Activated naive CD8-positive, alpha-beta T cell treated with anti-CD3 and anti-CD28 coated beads, Interleukin-2, amount 50 U/mL, for 24 hours (primary cell): ENCODE data around the gene IMP3.
A peak's percentile ranks its signal among the peaks of the same experiment; 100 is the strongest.

Experiments used
- ATAC-seq: fragments of 150-1000 bp; cut with Tn5 transposase; one replicate; pipeline ENCODE4 v1.10.0; 2021
- DNase-seq: peaks from one replicate; pipeline ENCODE4 v3.0.0; 2021
- H3K27ac Mint-ChIP-seq: one replicate; pipeline ENCODE4 v1.8.0; 2021; ENCODE audit warnings: mild to moderate bottlenecking, mixed read lengths
- H3K27me3 Mint-ChIP-seq: one replicate; pipeline ENCODE4 v1.8.0; 2021; ENCODE audit warnings: mixed read lengths
- H3K36me3 Mint-ChIP-seq: one replicate; pipeline ENCODE4 v1.8.0; 2021; ENCODE audit warnings: low read depth, mixed read lengths
- H3K4me1 Mint-ChIP-seq: one replicate; pipeline ENCODE4 v1.8.0; 2021; ENCODE audit warnings: mixed read lengths
- H3K4me3 Mint-ChIP-seq: one replicate; pipeline ENCODE4 v1.8.0; 2021; ENCODE audit warnings: mild to moderate bottlenecking, moderate library complexity, mixed read lengths
- H3K9me3 Mint-ChIP-seq: one replicate; pipeline ENCODE4 v1.8.0; 2021; ENCODE audit warnings: mixed read lengths

Gene IMP3

DNA sequence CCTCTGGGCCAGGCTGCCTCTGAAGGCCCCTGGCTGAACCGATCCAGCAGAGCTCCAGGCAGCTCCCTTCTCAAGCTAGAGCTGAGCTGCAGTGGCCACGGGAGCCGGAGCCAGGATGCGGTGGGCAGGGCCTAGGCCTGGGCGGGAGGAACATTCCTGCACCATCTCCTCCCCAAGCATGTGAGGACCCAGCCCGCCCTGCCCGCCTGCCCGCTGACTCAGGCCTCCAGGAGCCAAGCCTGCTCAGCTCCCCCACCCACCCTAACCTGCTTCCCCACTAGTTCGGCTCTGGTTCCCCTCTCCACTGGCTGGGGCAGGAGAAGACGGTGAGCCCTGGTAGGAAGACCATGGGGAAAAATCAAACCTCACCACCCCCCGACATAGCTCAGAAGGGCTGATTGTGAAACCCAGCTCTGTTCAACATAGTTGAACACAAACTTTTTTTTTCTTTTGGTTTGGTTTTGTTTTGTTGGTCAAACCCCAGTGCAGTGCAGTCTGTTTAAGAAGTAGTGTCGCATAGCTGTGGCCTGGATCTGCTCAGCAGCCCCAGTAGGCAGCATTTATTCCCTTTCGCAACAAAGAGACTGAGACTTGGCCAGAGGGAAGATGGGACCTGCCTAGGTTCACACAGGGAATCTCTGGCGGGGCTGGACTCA, 21.2 kb upstream of the IMP3 start:
- no peak overlapping the region for H3K27ac Mint-ChIP-seq

GRCh38 chr15:75659928-75660645, 20.1 kb upstream of the IMP3 start:
- H3K36me3 Mint-ChIP-seq = no peaks in the 10 kb centered on the region
- H3K4me3 Mint-ChIP-seq = no peak overlapping the region
- no peak overlapping the region for H3K27ac Mint-ChIP-seq
- DNase-seq (no peak), ATAC-seq (no peak)
- H3K9me3 Mint-ChIP-seq = no peaks in the 10 kb centered on the region
- H3K27me3 Mint-ChIP-seq = no peaks in the 10 kb centered on the region
- no peaks in the 10 kb centered on the region for H3K4me1 Mint-ChIP-seq

More for the DNA sequence above, 21.2 kb upstream of the IMP3 start:
- ATAC-seq (peak; percentile 9), DNase-seq (no peak)
- Mint-ChIP-seq H3K4me3 (no peak overlapping the region), H3K36me3 (no peaks in the 10 kb centered on the region), H3K9me3 (no peaks in the 10 kb centered on the region), H3K4me1 (peaks cover 1% of the 10 kb centered on the region), H3K27me3 (no peaks in the 10 kb centered on the region)

- H3K27me3 Mint-ChIP-seq = no peaks in the 10 kb centered on the region
- H3K27ac Mint-ChIP-seq = no peak overlapping the region
- H3K4me1 Mint-ChIP-seq = no peaks in the 10 kb centered on the region
- ATAC-seq (no peak), DNase-seq (no peak)
- H3K36me3 Mint-ChIP-seq = no peaks in the 10 kb centered on the region
- H3K4me3 Mint-ChIP-seq = no peak overlapping the region
- no peaks in the 10 kb centered on the region for H3K9me3 Mint-ChIP-seq
Measured at GRCh38 chr15:75659141-75659771, 19.2 kb upstream of the IMP3 start.

DNA sequence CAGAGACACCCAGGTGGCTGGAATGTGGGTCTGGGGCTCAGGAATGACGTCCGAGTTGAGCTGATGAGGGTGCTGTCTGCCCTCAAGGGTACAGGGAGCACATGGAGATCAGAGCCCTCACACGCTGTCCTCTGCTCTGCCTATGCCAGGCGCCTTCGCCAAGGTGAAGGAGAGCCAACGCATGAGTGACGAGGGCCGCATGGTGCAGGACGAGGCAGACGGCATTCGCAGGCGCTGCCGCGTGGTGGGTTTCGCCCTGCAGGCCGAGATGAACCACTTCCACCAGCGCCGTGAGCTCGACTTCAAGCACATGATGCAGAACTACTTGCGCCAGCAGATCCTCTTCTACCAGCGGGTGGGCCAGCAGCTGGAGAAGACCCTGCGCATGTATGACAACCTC, 16.8 kb upstream of the IMP3 start:
- Mint-ChIP-seq H3K36me3 (no peaks in the 10 kb centered on the region), H3K9me3 (no peaks in the 10 kb centered on the region), H3K27me3 (no peaks in the 10 kb centered on the region), H3K4me1 (peaks cover 3% of the 10 kb centered on the region), H3K4me3 (no peak overlapping the region), H3K27ac (no peak overlapping the region)
- ATAC-seq (no peak), DNase-seq (no peak)

GRCh38 chr15:75656331-75656730, 16.3 kb upstream of the IMP3 start:
- Mint-ChIP-seq H3K9me3 (no peaks in the 10 kb centered on the region), H3K36me3 (no peaks in the 10 kb centered on the region), H3K27me3 (no peaks in the 10 kb centered on the region), H3K4me3 (no peak overlapping the region), H3K27ac (no peak overlapping the region), H3K4me1 (peaks cover 8% of the 10 kb centered on the region)
- no peak for ATAC-seq
- DNase-seq = no peak

DNA sequence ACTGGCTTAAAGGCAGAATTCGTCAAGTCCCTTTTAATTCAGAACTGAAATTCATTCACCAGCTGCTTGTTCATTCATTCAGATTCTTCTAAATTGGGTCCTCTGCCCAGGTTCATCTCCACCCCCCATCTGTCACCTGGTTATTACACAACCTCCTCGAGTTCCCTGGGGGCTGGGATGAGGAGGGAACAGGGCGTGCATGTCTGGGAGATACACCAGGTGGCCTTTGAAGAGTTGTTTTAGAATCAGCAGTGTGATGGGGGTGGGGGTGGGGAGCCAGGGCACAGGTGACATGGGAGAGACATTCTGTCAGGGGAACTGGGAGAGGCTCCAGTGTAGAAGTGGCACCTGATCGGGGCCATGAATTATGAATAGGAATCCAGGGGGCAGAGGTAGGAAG, 15.9 kb upstream of the IMP3 start:
- Mint-ChIP-seq H3K27me3 (no peaks in the 10 kb centered on the region), H3K9me3 (no peaks in the 10 kb centered on the region), H3K27ac (no peak overlapping the region), H3K4me1 (peaks cover 12% of the 10 kb centered on the region), H3K4me3 (no peak overlapping the region), H3K36me3 (no peaks in the 10 kb centered on the region)
- ATAC-seq = no peak
- DNase-seq = no peak

DNA sequence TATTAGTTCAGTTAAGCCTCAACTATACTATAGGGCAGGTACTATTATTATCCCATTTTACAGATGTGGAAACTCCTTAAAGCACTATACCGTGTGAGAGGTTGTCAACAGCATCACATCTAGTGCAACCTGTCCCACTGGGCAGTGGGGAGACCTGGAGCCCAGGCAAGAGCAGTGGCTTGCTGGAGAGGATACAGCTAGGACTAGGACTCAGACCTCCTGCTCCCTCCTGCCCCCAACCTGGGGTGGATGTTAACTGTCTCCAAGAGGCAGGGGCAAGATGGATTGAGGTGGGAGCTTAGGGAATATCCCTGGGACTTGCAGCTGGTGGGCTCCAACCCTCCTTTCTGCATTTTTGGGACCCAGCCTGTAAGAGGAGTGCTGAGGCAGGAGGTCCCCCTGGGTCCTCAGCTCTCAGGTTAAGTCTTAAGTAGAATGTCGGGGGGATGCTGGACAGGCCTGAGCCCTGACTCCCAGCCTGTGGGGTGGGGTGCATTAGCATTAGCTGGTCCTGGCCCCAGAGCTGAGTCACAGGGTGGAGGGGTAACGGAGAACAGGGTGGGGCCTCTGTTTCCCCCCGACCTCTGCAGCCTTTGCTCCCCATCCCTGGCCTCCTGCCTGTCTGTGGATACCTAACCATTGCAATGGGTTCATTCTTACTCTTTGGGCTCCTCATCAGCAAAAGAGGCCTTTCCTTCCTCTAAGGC, 14.3 kb upstream of the IMP3 start:
- no peak overlapping the region for H3K4me3 Mint-ChIP-seq
- ATAC-seq (no peak), DNase-seq (no peak)
- no peaks in the 10 kb centered on the region for H3K36me3 Mint-ChIP-seq
- no peak overlapping the region for H3K27ac Mint-ChIP-seq
- H3K9me3 Mint-ChIP-seq = no peaks in the 10 kb centered on the region
- peaks cover 22% of the 10 kb centered on the region for H3K4me1 Mint-ChIP-seq
- H3K27me3 Mint-ChIP-seq = no peaks in the 10 kb centered on the region

DNA sequence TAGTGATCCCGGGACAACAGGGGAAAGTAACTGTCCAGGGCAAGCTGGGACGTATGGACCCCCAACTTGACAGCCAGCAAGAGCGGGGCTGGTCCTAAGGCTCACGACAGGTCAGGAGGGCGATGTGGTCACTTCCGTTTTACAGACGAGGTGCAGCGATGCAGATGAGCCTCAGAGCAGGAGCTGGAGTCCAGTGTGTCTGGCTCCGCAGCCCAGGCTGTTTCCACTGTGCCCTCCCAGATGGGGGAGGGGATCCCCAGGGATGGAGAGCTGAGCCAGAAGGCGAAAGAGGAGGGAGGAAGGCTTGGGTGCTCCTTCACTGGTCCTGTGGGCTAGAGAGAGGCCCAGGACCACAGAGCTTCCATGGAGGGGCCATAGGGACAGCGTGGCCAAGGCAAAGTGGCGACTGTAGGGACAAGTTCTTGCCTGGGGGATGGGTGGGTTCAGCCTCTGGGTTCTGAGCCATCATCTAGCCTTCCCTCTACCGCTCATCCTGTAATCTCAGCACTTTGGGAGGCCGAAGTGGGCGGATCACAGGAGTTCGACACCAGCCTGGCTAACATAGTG, 13.4 kb upstream of the IMP3 start:
- no peaks in the 10 kb centered on the region for H3K36me3 Mint-ChIP-seq
- H3K27me3 Mint-ChIP-seq = no peaks in the 10 kb centered on the region
- no peak overlapping the region for H3K27ac Mint-ChIP-seq
- no peak overlapping the region for H3K4me3 Mint-ChIP-seq
- ATAC-seq (no peak), DNase-seq (no peak)
- H3K9me3 Mint-ChIP-seq = no peaks in the 10 kb centered on the region
- peaks cover 24% of the 10 kb centered on the region for H3K4me1 Mint-ChIP-seq

- ATAC-seq (no peak), DNase-seq (peak; percentile 16)
- Mint-ChIP-seq H3K27me3 (peaks cover 2% of the 10 kb centered on the region), H3K9me3 (no peaks in the 10 kb centered on the region), H3K27ac (peak overlapping the region; percentile 46), H3K4me3 (no peak overlapping the region), H3K36me3 (no peaks in the 10 kb centered on the region), H3K4me1 (peaks cover 29% of the 10 kb centered on the region)
Measured at GRCh38 chr15:75651810-75652543, 12.0 kb upstream of the IMP3 start.

GRCh38 chr15:75650908-75651809, 11.1 kb upstream of the IMP3 start:
- Mint-ChIP-seq H3K27ac (peak overlapping the region; percentile 46), H3K27me3 (peaks cover 2% of the 10 kb centered on the region), H3K36me3 (no peaks in the 10 kb centered on the region), H3K4me1 (peaks cover 35% of the 10 kb centered on the region), H3K4me3 (peak overlapping the region; percentile 18), H3K9me3 (no peaks in the 10 kb centered on the region)
- DNase-seq (peak; percentile 14), ATAC-seq (no peak)

- H3K9me3 Mint-ChIP-seq = no peaks in the 10 kb centered on the region
- DNase-seq = no peak
- no peaks in the 10 kb centered on the region for H3K36me3 Mint-ChIP-seq
- H3K4me3 Mint-ChIP-seq = peak overlapping the region; percentile 27
- ATAC-seq = no peak
- H3K27me3 Mint-ChIP-seq = peaks cover 2% of the 10 kb centered on the region
- peaks cover 37% of the 10 kb centered on the region for H3K4me1 Mint-ChIP-seq
- no peak overlapping the region for H3K27ac Mint-ChIP-seq
Measured at GRCh38 chr15:75649848-75650247, 9.8 kb upstream of the IMP3 start.

DNA sequence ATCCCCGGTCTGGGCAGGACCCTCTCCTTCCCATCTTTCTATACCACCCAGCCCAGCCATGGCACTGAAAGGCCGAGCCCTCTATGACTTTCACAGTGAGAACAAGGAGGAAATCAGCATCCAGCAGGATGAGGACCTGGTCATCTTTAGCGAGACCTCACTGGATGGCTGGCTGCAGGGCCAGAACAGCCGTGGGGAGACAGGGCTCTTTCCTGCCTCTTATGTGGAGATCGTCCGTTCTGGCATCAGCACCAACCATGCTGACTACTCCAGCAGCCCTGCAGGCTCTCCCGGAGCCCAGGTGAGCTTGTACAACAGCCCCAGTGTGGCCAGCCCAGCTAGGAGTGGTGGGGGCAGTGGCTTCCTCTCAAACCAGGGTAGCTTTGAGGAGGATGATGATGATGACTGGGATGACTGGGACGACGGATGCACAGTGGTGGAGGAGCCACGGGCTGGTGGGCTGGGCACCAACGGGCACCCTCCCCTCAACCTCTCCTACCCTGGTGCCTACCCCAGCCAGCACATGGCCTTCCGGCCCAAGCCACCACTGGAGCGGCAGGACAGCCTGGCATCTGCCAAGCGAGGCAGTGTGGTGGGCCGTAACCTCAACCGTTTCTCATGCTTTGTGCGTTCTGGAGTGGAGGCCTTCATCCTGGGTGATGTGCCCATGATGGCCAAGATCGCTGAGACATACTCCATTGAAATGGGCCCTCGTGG, 9.2 kb upstream of the IMP3 start:
- no peak for ATAC-seq
- peaks cover 2% of the 10 kb centered on the region for H3K27me3 Mint-ChIP-seq
- H3K4me3 Mint-ChIP-seq = peak overlapping the region; percentile 83
- no peak for DNase-seq
- no peaks in the 10 kb centered on the region for H3K9me3 Mint-ChIP-seq
- H3K27ac Mint-ChIP-seq = no peak overlapping the region
- no peaks in the 10 kb centered on the region for H3K36me3 Mint-ChIP-seq
- peaks cover 37% of the 10 kb centered on the region for H3K4me1 Mint-ChIP-seq
